PC-9 (cell line): ENCODE measurements around the gene CERKL.

Experiments used
- EZH2 ChIP-seq: fragments of 200-600 bp; sonication (generic); IDR thresholded peaks from 2 replicates; pipeline ENCODE4 v1.8.0; 2017; ENCODE audit warnings: antibody characterized with exemption, low read depth
- TF ChIP-seq, protein P1 (sequence below): fragments of 200-600 bp; sonication (generic); conservative IDR thresholded peaks from 2 replicates; pipeline ENCODE4 v1.6.1; 2017; ENCODE audit warnings: mixed run types, antibody characterized with exemption, mild to moderate bottlenecking, moderate library complexity

DNA sequence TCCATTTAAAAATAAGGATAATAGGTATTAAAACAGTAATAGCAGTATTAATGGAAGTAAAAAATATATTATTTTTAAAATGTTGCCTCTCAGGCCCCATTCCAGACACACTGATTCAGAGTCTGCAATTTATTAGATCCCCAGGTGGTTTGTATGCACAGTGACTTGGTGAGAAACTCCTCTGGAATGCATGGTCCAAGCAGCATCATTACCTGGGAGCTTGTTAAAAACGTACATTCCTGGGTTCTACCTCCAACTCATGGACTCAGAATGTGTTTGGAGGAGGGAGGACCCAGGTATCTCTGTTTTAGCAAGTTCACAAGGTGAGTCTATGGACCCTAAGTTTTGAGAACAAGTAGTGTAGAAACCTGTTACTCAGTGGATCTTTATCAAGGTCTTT, 104.1 kb downstream of the CERKL start:
- TF ChIP-seq, protein P1, sequence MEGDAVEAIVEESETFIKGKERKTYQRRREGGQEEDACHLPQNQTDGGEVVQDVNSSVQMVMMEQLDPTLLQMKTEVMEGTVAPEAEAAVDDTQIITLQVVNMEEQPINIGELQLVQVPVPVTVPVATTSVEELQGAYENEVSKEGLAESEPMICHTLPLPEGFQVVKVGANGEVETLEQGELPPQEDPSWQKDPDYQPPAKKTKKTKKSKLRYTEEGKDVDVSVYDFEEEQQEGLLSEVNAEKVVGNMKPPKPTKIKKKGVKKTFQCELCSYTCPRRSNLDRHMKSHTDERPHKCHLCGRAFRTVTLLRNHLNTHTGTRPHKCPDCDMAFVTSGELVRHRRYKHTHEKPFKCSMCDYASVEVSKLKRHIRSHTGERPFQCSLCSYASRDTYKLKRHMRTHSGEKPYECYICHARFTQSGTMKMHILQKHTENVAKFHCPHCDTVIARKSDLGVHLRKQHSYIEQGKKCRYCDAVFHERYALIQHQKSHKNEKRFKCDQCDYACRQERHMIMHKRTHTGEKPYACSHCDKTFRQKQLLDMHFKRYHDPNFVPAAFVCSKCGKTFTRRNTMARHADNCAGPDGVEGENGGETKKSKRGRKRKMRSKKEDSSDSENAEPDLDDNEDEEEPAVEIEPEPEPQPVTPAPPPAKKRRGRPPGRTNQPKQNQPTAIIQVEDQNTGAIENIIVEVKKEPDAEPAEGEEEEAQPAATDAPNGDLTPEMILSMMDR: no peak
- TF ChIP-seq EZH2: no peak
